CD4-positive, alpha-beta T cell (primary cell): ENCODE data around the gene OXA1L. TPM values are rescaled to one million over a fixed set of nuclear protein-coding genes. Genes with fewer than 3 reads are reported as not detected.

ENCODE experiments used
- ATAC-seq: fragments of 200-7000 bp; cut with Tn5 transposase; one replicate; pipeline ENCODE4 v1.10.0; 2022; ENCODE audit warnings: mild to moderate bottlenecking; ENCODE audit not compliant: poor library complexity
- CTCF ChIA-PET: fragments of 350-600 bp; sonication (Branson Sonifier 250); formaldehyde crosslinking; loops from one replicate; lab custom pipeline; 2021; ENCODE audit warnings: antibody characterized with exemption, inconsistent platforms; lab: Charles Lee
- POLR2A ChIA-PET: fragments of 350-600 bp; sonication (Branson Sonifier 250); formaldehyde crosslinking; loops from one replicate; lab custom pipeline; 2021; ENCODE audit warnings: antibody characterized with exemption, inconsistent platforms; lab: Charles Lee
- DNase-seq, 14 experiments: peaks; one replicate each; pipeline ENCODE4 v3.0.0-alpha.2; 2013 to 2020; ENCODE audit warnings: mixed read lengths in 2 of 14
- H3K27ac ChIP-seq, 2 donors: one replicate each; pipeline versions ENCODE4 v1.5.1 to v1.7.0; 2013; ENCODE audit warnings: low read length in 2 of 2, low read depth in 1 of 2, mild to moderate bottlenecking in 1 of 2
- H3K27me3 ChIP-seq, 2 experiments: 1 replicate in 1 of 2; 2 replicates in 1 of 2; pipeline versions ENCODE4 v1.6.1 to v1.7.0; 2013; ENCODE audit warnings: low read length in 2 of 2, control low read depth in 1 of 2, mild to moderate bottlenecking in 1 of 2, moderate library complexity in 1 of 2; ENCODE audit not compliant: insufficient read depth in 2 of 2, control insufficient read depth in 1 of 2
- H3K36me3 ChIP-seq: one replicate; pipeline ENCODE4 v1.6.1; 2013; ENCODE audit warnings: low read length, control low read depth; ENCODE audit not compliant: insufficient read depth
- H3K4me1 ChIP-seq: one replicate; pipeline ENCODE4 v1.6.1; 2013; ENCODE audit warnings: low read length, control low read depth; ENCODE audit not compliant: insufficient read depth
- H3K4me3 ChIP-seq: one replicate; pipeline ENCODE4 v1.5.1; 2013; ENCODE audit warnings: mild to moderate bottlenecking, low read length, moderate library complexity
- H3K9me3 ChIP-seq, 2 experiments: 1 replicate in 1 of 2; 2 replicates in 1 of 2; pipeline versions ENCODE4 v1.6.1 to v1.7.0; 2013; ENCODE audit warnings: low read length in 2 of 2, mild to moderate bottlenecking in 2 of 2, control low read depth in 1 of 2, moderate library complexity in 1 of 2; ENCODE audit not compliant: control insufficient read depth in 1 of 2, insufficient read depth in 1 of 2
- H3K27ac Mint-ChIP-seq: one replicate; pipeline ENCODE4 v1.8.0; 2020; ENCODE audit warnings: mixed read lengths
- H3K27me3 Mint-ChIP-seq: one replicate; pipeline ENCODE4 v1.8.0; 2021; ENCODE audit warnings: mixed read lengths
- H3K36me3 Mint-ChIP-seq: one replicate; pipeline ENCODE4 v1.8.0; 2021; ENCODE audit warnings: low read depth, mixed read lengths
- H3K4me1 Mint-ChIP-seq: one replicate; pipeline ENCODE4 v1.8.0; 2021; ENCODE audit warnings: low read depth, mixed read lengths
- H3K4me3 Mint-ChIP-seq: one replicate; pipeline ENCODE4 v1.8.0; 2020; ENCODE audit warnings: mild to moderate bottlenecking, mixed read lengths
- H3K9me3 Mint-ChIP-seq: one replicate; pipeline ENCODE4 v1.8.0; 2020; ENCODE audit warnings: mixed read lengths
- CTCF ChIP-seq: fragments of 200-600 bp; IDR thresholded peaks from one replicate; pipeline ENCODE4 v1.8.0; 2022; ENCODE audit warnings: antibody characterized with exemption, mild to moderate bottlenecking
- intact Hi-C, 2 experiments: fragments of 100-400 bp; cut with DNase I in 1 of 2; cut with micrococcal nuclease in 1 of 2; formaldehyde crosslinking; loops; one replicate each; pipeline versions ENCODE4 v1.15.1 to v1.9.0; 2023 to 2025; cut with DNase I, micrococcal nuclease
- total RNA-seq, 174 experiments: library from RNA in 2 of 174; stranded (reverse) in 2 of 174; gene quantifications; one replicate each; pipeline ENCODE4 v1.2.3 and lab custom pipeline; 2021 to 2026

OXA1L gene
- total RNA-seq, 2 experiments from 2014 or later = 176 to 177 TPM

GRCh38 chr14:22808388-22809209 is 42.1 kb downstream of the OXA1L start:
- Mint-ChIP-seq H3K36me3 (no peaks in the 10 kb centered on the region), H3K27me3 (peaks cover 10% of the 10 kb centered on the region), H3K4me3 (no peak overlapping the region), H3K9me3 (no peaks in the 10 kb centered on the region), H3K27ac (no peak overlapping the region), H3K4me1 (no peaks in the 10 kb centered on the region)
- H3K36me3 ChIP-seq = no peaks in the 10 kb centered on the region
- TF ChIP-seq CTCF = no peak
- intact Hi-C loops = loop anchor here in 1 of 2 experiments (10.0 kb wide), 1 partner anchor 194 kb away; no protein-coding TSS in a partner anchor
- no peak overlapping the region for H3K4me3 ChIP-seq
- H3K9me3 ChIP-seq = no peaks in the 10 kb centered on the region
- H3K27ac ChIP-seq = no peak overlapping the region
- ChIA-PET POLR2A (no interaction called here), CTCF (no interaction called here)
- no peaks in the 10 kb centered on the region for H3K27me3 ChIP-seq
- no peaks in the 10 kb centered on the region for H3K4me1 ChIP-seq
- DNase-seq = no peak
- ATAC-seq = no peak

- no peak for ATAC-seq
- Mint-ChIP-seq H3K27me3 (no peaks in the 10 kb centered on the region), H3K9me3 (no peaks in the 10 kb centered on the region), H3K4me1 (peaks cover 16% of the 10 kb centered on the region), H3K4me3 (no peak overlapping the region), H3K27ac (no peak overlapping the region), H3K36me3 (no peaks in the 10 kb centered on the region)
- no peaks in the 10 kb centered on the region for H3K9me3 ChIP-seq
- H3K36me3 ChIP-seq = no peaks in the 10 kb centered on the region
- POLR2A ChIA-PET = no interaction called here
- no peak for TF ChIP-seq CTCF
- peaks cover 10% of the 10 kb centered on the region for H3K4me1 ChIP-seq
- H3K4me3 ChIP-seq = no peak overlapping the region
- no peaks in the 10 kb centered on the region for H3K27me3 ChIP-seq
- no peak overlapping the region for H3K27ac ChIP-seq
- no peak for DNase-seq
- intact Hi-C loops = no loop called here
- CTCF ChIA-PET = no interaction called here
Measured at GRCh38 chr14:22811722-22812121, 45.2 kb downstream of the OXA1L start.

- no peak overlapping the region for H3K4me3 ChIP-seq
- no peaks in the 10 kb centered on the region for H3K9me3 Mint-ChIP-seq
- POLR2A ChIA-PET = interaction anchor here (1.1 kb wide), 1 partner anchor 10 kb away, joined by 4 read pairs; no protein-coding TSS in a partner anchor
- no peak for DNase-seq
- H3K4me1 Mint-ChIP-seq = peaks cover 16% of the 10 kb centered on the region
- no peaks in the 10 kb centered on the region for H3K27me3 Mint-ChIP-seq
- no peak overlapping the region for H3K27ac Mint-ChIP-seq
- no peak overlapping the region for H3K4me3 Mint-ChIP-seq
- no peaks in the 10 kb centered on the region for H3K36me3 Mint-ChIP-seq
- CTCF ChIA-PET = no interaction called here
- ATAC-seq = no peak
- no peak overlapping the region for H3K27ac ChIP-seq
- H3K9me3 ChIP-seq = no peaks in the 10 kb centered on the region
- no peaks in the 10 kb centered on the region for H3K36me3 ChIP-seq
- peaks cover 10% of the 10 kb centered on the region for H3K4me1 ChIP-seq
- intact Hi-C loops = no loop called here
- TF ChIP-seq CTCF = no peak
- no peaks in the 10 kb centered on the region for H3K27me3 ChIP-seq
Measured at GRCh38 chr14:22812744-22813143, 46.3 kb downstream of the OXA1L start.
